Measurements from ENCODE around the gene PLXNB3. TPM values are rescaled to one million over a fixed set of nuclear protein-coding genes. Genes with fewer than 3 reads are reported as not detected.

The PLXNB3 gene
- total and polyA plus RNA-seq, 2 of the 13 experiments (the other 11 are each of a cell fraction or from before 2014, with no cell fraction given), result 3.0 to 6.9 TPM

DNA sequence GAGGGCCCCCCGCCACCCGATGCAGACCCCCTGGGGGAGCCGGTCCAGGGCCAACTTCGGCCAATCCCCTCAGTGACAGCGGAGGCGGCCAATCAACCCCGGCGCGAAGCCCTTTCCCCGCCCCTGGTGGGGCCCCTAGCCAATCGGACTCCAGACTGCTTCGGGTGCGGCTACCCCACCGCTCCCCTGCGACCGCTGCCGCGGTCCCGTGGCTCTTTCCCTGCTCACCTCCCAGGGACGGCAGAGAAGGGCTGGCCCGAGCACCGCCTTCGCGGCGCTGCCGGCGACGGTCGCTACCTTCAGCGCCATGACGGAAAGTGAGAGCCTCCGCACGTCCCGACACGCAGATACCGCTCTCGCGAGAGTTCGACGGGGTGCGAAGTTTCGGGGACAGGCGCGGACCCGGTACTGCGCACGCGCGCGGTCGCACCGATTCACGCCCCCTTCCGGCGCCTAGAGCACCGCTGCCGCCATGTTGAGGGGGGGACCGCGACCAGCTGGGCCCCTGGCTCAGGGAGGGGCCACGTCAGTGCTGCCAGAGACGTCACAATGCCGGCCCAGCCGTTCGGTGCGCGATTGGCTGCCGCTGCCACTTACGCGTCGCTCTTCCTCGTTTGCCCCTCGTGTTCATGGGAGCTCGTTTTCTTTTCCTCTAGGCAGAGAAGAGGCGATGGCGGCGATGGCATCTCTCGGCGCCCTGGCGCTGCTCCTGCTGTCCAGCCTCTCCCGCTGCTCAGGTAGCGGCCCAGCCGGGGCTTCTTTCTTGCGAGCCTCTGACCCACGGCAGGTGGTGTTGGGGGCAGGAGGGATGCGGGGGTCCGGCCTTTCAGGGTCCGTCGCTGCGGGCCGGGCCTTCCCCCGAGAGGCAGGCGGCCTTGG lies 30.2 kb downstream of the PLXNB3 start, which contains the start of the genes IDH3G and SSR4 (continued):
- TF ChIP-seq, protein P1, sequence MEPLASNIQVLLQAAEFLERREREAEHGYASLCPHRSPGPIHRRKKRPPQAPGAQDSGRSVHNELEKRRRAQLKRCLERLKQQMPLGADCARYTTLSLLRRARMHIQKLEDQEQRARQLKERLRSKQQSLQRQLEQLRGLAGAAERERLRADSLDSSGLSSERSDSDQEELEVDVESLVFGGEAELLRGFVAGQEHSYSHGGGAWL (CRISPR knock-in tag; IDR thresholded peaks at IDR 0.05), result peak; percentile 33; the same call in 1 of the 2 replicates
- peak; percentile 67 for TF ChIP-seq TAF1 (CRISPR knock-in tag; IDR thresholded peaks at IDR 0.05)
- no peak; the same call in 1 of the 2 replicates for TF ChIP-seq ZFP90 (CRISPR knock-in tag; IDR thresholded peaks at IDR 0.05; ENCODE audit: borderline replicate concordance)
- no peak for TF ChIP-seq ZNF646 (CRISPR knock-in tag; IDR thresholded peaks at IDR 0.05)
- peak; percentile 78; the same call in 1 of the 2 replicates for TF ChIP-seq TBX2 (CRISPR knock-in tag; IDR thresholded peaks at IDR 0.05; ENCODE audit: borderline replicate concordance)
- TF ChIP-seq, protein P2, sequence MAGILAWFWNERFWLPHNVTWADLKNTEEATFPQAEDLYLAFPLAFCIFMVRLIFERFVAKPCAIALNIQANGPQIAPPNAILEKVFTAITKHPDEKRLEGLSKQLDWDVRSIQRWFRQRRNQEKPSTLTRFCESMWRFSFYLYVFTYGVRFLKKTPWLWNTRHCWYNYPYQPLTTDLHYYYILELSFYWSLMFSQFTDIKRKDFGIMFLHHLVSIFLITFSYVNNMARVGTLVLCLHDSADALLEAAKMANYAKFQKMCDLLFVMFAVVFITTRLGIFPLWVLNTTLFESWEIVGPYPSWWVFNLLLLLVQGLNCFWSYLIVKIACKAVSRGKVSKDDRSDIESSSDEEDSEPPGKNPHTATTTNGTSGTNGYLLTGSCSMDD (CRISPR knock-in tag; IDR thresholded peaks at IDR 0.05), result no peak
- 0 out of 2 replicates have a peak, but pooled peaks have one; percentile 60 for TF ChIP-seq ZNF564 (CRISPR knock-in tag; IDR thresholded peaks at IDR 0.05)
- no peak for TF ChIP-seq ERF (CRISPR knock-in tag; IDR thresholded peaks at IDR 0.05)
- TF ChIP-seq ZNF30 (CRISPR knock-in tag; IDR thresholded peaks at IDR 0.05), result no peak
- TF ChIP-seq SRY (CRISPR knock-in tag; IDR thresholded peaks at IDR 0.05), result no peak
- no peak for TF ChIP-seq HMG20B (CRISPR knock-in tag; conservative IDR thresholded peaks at IDR 0.05)
- 0 out of 2 replicates have a peak, but pooled peaks have one; percentile 65 for TF ChIP-seq ZNF343 (CRISPR knock-in tag; IDR thresholded peaks at IDR 0.05)
- TF ChIP-seq ZNF781 (CRISPR knock-in tag; IDR thresholded peaks at IDR 0.05; ENCODE audit: borderline replicate concordance, not compliant biosample characterization), result no peak
- TF ChIP-seq ZNF337 (CRISPR knock-in tag; IDR thresholded peaks at IDR 0.05; ENCODE audit: borderline replicate concordance, low read depth), result peak; percentile 64; the same call in 1 of the 2 replicates
- TF ChIP-seq ZNF737 (CRISPR knock-in tag; IDR thresholded peaks at IDR 0.05; ENCODE audit: borderline replicate concordance), result no peak
- TF ChIP-seq SP2 (CRISPR knock-in tag; IDR thresholded peaks at IDR 0.05), result peak; percentile 89
- no peak for TF ChIP-seq PLRG1 (conservative IDR thresholded peaks at IDR 0.05)
- no peak for TF ChIP-seq ZEB1 (IDR thresholded peaks at IDR 0.05; ENCODE audit: insufficient replicate concordance, low read depth)
- TF ChIP-seq, protein P3, sequence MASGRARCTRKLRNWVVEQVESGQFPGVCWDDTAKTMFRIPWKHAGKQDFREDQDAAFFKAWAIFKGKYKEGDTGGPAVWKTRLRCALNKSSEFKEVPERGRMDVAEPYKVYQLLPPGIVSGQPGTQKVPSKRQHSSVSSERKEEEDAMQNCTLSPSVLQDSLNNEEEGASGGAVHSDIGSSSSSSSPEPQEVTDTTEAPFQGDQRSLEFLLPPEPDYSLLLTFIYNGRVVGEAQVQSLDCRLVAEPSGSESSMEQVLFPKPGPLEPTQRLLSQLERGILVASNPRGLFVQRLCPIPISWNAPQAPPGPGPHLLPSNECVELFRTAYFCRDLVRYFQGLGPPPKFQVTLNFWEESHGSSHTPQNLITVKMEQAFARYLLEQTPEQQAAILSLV (CRISPR knock-in tag; IDR thresholded peaks at IDR 0.05; ENCODE audit: borderline replicate concordance), result peak; percentile 31; the same call in 1 of the 2 replicates
- TF ChIP-seq ZNF329 (CRISPR knock-in tag; IDR thresholded peaks at IDR 0.05; ENCODE audit: low read depth), result 0 out of 2 replicates have a peak, but pooled peaks have one; percentile 38

All from HepG2 (cell line).